Esophagus squamous epithelium (tissue), 5 donors: ENCODE measurements around the gene SIRPA. TPM values are rescaled to one million over a fixed set of nuclear protein-coding genes. Genes with fewer than 3 reads are reported as not detected.

ENCODE experiments used
- DNase-seq: peaks from one replicate; lab custom pipeline; 2025; lab: John Stamatoyannopoulos, UW
- H3K27ac ChIP-seq, 4 donors: fragments of 200-600 bp; sonication (generic); one replicate each; pipeline ENCODE4 v1.5.1; 2016 to 2019; ENCODE audit warnings: mild to moderate bottlenecking in 1 of 4
- H3K27me3 ChIP-seq, 4 donors: fragments of 200-600 bp; sonication (generic); 1 replicate in 3 of 4; 2 replicates in 1 of 4; pipeline versions ENCODE4 v1.5.1 to v1.6.0; 2017 to 2021; ENCODE audit warnings: antibody characterized with exemption in 1 of 4
- H3K36me3 ChIP-seq, 3 donors: fragments of 200-600 bp; sonication (generic); one replicate each; pipeline ENCODE4 v1.5.1; 2016 to 2019
- H3K4me1 ChIP-seq, 3 donors: fragments of 200-600 bp; sonication (generic); one replicate each; pipeline ENCODE4 v1.5.1; 2017 to 2019
- H3K4me3 ChIP-seq, 4 donors: fragments of 200-600 bp; sonication (generic); 1 replicate in 3 of 4; 2 replicates in 1 of 4; pipeline ENCODE4 v1.5.1; 2016 to 2019; ENCODE audit warnings: mild to moderate bottlenecking in 2 of 4, moderate library complexity in 1 of 4
- H3K9me3 ChIP-seq, 3 donors: fragments of 200-600 bp; sonication (generic); one replicate each; pipeline ENCODE4 v1.5.1; 2016 to 2019
- POLR2A ChIP-seq, 4 donors: fragments of 450-650 bp; IDR thresholded peaks; one replicate each; pipeline ENCODE4 v1.6.1; 2017; ENCODE audit warnings: antibody characterized with exemption in 4 of 4, mild to moderate bottlenecking in 4 of 4, moderate library complexity in 3 of 4
- WGBS, 2 donors: methylation state at CpG; one replicate each; pipeline ENCODE4 v1.1.5; 2018; 5-methylcytosine and 5-hydroxymethylcytosine counted together
- intact Hi-C: fragments of 100-400 bp; cut with DNase I; formaldehyde crosslinking; loops from one replicate; pipeline ENCODE4 v1.15.0; 2022
- total RNA-seq, 4 donors: library from RNA; depleted of rRNA; stranded (reverse); fragments of >200 nt; gene quantifications; one replicate each; pipeline ENCODE4 v1.1.0, GENCODE V29; 2016
- TF ChIP-seq, protein P1 (sequence below), 6 experiments: fragments of 450-650 bp in 4 of 6; fragments of 200-600 bp in 2 of 6; sonication (generic) in 2 of 6; IDR thresholded peaks; one replicate each; pipeline ENCODE4 v1.5.1; 2016 to 2019; ENCODE audit warnings: antibody characterized with exemption in 6 of 6, mild to moderate bottlenecking in 4 of 6, moderate library complexity in 4 of 6
- donor health status: DM: yes; HTN: yes; CAD: no.

SIRPA gene
- total RNA-seq, 4 donors from 2014 or later: 9.3 to 23.4 (median 20.1) TPM

DNA sequence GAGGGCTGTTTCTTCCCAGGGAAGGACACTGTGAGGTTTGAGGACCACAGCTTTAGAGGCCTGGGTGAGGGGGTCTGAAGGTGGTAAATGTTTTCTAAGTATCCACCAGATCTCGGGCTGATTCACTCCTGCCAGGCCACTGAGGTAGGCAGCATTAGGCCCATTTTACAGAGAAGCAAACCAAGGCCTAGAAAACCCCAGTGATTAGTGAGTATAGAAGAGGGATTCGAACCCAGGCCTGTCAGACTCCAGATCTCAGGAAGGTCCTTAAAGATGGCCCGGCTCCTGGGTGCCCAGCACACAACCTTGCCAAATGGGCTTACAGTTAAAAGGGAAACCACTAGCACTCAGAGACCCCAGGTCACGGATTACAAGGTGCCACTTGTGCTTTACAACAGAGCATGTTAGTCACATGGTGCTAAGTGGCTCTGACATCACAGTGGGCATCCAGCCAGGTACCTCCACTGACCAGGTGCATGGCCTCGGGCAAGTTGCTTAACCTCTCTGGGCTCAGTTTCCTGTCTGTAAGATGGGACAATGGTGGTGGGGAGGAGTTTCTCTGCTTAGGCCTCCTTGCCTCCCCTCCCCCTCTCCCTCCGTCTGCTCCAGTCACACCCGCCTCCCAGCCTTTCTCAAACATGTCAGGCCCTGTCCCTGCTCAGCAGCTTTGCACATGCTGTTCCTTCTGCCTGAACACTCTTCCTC, 18.8 kb upstream of the SIRPA start:
- 44 to 73% methylated on average over 5 of the region's 7 CpGs for WGBS, 2 donors
- Histone ChIP-seq H3K27me3 (peaks cover 0 to 11% (median 0%) of the 10 kb centered on the region in 4 donors), H3K9me3 (no peaks in the 10 kb centered on the region), H3K4me1 (peaks cover 4 to 8% (median 7%) of the 10 kb centered on the region in 3 donors), H3K36me3 (no peaks in the 10 kb centered on the region), H3K4me3 (no peak overlapping the region), H3K27ac (no peak overlapping the region)
- no peak for TF ChIP-seq POLR2A (IDR thresholded peaks at IDR 0.05)
- TF ChIP-seq, protein P1, sequence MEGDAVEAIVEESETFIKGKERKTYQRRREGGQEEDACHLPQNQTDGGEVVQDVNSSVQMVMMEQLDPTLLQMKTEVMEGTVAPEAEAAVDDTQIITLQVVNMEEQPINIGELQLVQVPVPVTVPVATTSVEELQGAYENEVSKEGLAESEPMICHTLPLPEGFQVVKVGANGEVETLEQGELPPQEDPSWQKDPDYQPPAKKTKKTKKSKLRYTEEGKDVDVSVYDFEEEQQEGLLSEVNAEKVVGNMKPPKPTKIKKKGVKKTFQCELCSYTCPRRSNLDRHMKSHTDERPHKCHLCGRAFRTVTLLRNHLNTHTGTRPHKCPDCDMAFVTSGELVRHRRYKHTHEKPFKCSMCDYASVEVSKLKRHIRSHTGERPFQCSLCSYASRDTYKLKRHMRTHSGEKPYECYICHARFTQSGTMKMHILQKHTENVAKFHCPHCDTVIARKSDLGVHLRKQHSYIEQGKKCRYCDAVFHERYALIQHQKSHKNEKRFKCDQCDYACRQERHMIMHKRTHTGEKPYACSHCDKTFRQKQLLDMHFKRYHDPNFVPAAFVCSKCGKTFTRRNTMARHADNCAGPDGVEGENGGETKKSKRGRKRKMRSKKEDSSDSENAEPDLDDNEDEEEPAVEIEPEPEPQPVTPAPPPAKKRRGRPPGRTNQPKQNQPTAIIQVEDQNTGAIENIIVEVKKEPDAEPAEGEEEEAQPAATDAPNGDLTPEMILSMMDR (IDR thresholded peaks at IDR 0.05): no peak
- DNase-seq: no peak
- intact Hi-C loops: no loop called here

DNA sequence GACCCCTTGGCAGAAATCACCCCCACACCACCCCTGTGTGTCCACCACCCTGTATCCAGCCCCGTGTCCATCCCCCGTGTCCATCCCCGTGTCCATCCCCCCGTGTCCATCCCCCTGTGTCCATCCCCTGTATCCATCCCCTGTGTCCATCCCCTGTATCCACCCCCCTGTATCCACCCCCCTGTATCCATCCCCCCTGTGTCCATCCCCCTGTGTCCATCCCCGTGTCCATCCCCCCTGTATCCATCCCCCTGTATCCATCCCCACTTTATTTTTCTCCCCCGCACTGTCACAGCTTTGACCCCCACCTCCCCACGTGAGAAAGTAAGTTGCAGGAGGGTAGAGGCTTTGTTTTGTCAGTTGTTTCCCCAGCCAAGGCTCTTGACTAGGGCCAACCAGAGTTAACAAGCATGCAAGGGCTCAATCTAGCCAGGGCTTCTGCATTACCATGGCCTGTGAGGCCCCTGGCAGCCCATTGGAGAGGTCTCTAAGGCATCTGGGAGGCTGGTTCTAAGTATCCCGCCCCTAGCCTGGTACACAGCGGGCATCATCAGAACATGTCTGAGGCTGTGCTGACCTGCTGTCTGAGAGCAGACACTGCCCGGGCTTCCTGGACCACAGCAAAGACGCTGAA, 18.1 kb upstream of the SIRPA start:
- intact Hi-C loops: no loop called here
- TF ChIP-seq POLR2A (IDR thresholded peaks at IDR 0.05): no peak
- TF ChIP-seq, protein P1 (IDR thresholded peaks at IDR 0.05): no peak
- Histone ChIP-seq H3K4me1 (peaks cover 10 to 15% (median 12%) of the 10 kb centered on the region in 3 donors), H3K27ac (no peak overlapping the region), H3K9me3 (no peaks in the 10 kb centered on the region), H3K4me3 (no peak overlapping the region), H3K36me3 (no peaks in the 10 kb centered on the region), H3K27me3 (peaks cover 0 to 11% (median 0%) of the 10 kb centered on the region in 4 donors)
- DNase-seq: no peak
- 78 to 93% methylated on average over 4 to 5 of the region's 11 CpGs for WGBS, 2 donors

DNA sequence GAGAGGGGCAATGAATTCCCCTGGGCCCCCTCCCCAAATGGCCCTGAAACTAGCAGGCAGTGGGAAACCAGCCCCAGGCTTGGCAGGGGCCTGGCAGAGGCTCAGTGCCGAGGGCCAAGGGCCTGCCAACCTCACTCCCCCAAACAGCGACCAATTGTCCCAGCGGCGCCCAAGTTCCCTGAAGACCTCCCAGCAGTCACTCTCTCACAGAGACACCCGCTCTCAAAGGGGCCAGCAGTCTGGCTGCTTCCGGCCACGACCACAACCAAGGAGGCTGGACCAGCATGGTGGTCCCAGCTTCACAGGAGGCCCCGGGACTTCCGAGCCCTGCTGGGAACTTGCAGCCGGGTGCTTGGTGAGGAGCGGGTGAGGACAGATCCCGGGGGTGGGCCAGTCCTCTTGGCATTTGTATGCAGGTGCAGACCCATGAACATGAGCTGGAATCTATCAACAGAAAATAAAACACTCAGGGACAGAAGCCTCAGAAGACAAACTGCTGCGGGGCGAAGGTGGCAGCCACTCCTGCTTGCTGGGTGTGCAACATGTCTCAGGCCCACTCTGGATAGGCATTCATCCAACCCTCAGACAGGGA, 17.5 kb upstream of the SIRPA start:
- Histone ChIP-seq H3K36me3 (no peaks in the 10 kb centered on the region), H3K27ac (no peak overlapping the region), H3K27me3 (peaks cover 0 to 15% (median 0%) of the 10 kb centered on the region in 4 donors), H3K4me3 (no peak overlapping the region), H3K4me1 (peaks cover 11 to 20% (median 12%) of the 10 kb centered on the region in 3 donors), H3K9me3 (no peaks in the 10 kb centered on the region)
- DNase-seq: no peak
- no peak for TF ChIP-seq POLR2A (IDR thresholded peaks at IDR 0.05)
- TF ChIP-seq, protein P1 (IDR thresholded peaks at IDR 0.05): no peak
- WGBS, 2 donors: 92 to 100% methylated on average over 2 of the region's 14 CpGs
- intact Hi-C loops: no loop called here

DNA sequence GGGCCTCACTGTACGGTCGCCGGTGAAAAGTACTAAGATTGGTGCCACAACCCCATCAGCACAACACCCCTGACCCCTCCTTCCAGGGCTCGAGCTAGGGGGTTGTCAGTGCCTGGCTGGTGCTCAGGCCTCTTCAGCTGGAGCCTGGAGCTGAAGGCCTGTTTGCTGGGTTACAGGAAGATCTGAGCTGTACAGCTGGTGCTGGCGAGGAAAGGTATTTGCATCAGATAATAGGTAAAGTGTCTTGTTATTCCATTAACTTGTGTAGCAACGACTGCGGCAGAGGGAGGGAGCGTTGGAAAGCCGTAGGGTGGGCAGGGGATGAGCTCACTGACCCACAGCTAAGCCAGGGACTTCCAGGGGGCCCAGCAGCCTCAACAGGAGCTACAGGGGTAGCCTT, 15.8 kb upstream of the SIRPA start:
- intact Hi-C loops: no loop called here
- TF ChIP-seq, protein P1 (IDR thresholded peaks at IDR 0.05): no peak
- no peak for TF ChIP-seq POLR2A (IDR thresholded peaks at IDR 0.05)
- Histone ChIP-seq H3K4me1 (peaks cover 16 to 32% (median 17%) of the 10 kb centered on the region in 3 donors), H3K27ac (no peak overlapping the region), H3K27me3 (peaks cover 0 to 29% (median 0%) of the 10 kb centered on the region in 4 donors), H3K4me3 (no peak overlapping the region), H3K36me3 (no peaks in the 10 kb centered on the region), H3K9me3 (no peaks in the 10 kb centered on the region)
- DNase-seq: no peak
- 70 to 78% methylated on average over 9 of the region's 9 CpGs for WGBS, 2 donors

DNA sequence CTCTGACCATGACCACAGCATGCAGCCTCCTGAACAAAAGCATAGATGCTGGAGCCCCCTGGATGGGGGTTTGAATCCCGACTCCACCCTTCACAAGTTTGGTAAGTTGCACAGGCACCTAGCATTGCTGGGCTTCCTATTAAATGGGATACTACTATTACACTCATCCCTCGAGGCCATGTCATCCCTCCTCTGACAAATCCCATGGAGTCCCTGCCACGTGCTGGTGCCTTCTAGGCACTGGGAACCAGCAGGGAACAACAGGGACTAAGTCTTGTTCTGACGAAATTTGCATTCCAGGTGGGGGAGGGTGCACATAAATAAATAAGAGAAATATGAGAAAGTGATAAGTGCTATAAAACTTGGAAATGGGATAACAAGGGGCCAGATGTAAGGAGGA, 15.3 kb upstream of the SIRPA start:
- 37 to 44% methylated on average over 3 to 4 of the region's 4 CpGs for WGBS, 2 donors
- no peak overlapping the region for H3K4me3 ChIP-seq
- no peak overlapping the region for H3K27ac ChIP-seq
- no peaks in the 10 kb centered on the region for H3K36me3 ChIP-seq
- no peaks in the 10 kb centered on the region for H3K9me3 ChIP-seq
- peaks cover 0 to 29% (median 0%) of the 10 kb centered on the region in 4 donors for H3K27me3 ChIP-seq
- intact Hi-C loops: no loop called here
- DNase-seq: no peak
- TF ChIP-seq, protein P1 (IDR thresholded peaks at IDR 0.05): no peak
- no peak for TF ChIP-seq POLR2A (IDR thresholded peaks at IDR 0.05)
- peaks cover 16 to 32% (median 17%) of the 10 kb centered on the region in 3 donors for H3K4me1 ChIP-seq
